ENCODE measurements around the gene EIPR1. TPM values are rescaled to one million over a fixed set of nuclear protein-coding genes. Genes with fewer than 3 reads are reported as not detected.
"Not testable (repeated sequence)": the region's sequence is repeated elsewhere in the genome, so short reads cannot be mapped to it uniquely, and the experiment has no call there.

Gene EIPR1
- total RNA-seq, 1 donor from 2014 or later = 35.9 TPM

DNA sequence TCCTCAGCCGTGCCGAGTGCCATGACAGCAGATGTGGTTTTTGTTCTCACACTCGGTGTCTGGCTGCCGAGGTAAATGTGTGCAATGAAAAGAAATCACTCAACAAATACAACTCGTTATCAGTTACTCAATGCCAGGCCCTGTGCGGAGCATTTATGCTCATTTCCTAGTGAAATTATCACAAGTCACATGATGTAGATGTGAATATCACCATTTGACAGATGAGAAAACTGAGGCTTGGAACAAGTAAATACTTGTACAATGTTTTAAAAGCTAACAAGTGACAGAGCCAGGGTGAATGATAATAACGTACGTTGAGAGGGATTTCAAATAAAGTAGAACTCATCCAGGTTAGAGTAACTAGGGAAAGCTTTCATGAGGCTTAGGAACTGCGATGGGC is 174.7 kb downstream of the EIPR1 start:
- Mint-ChIP-seq H3K4me3 (ENCODE audit: unreplicated experiment) (peak overlapping the region; percentile 52), H3K27ac (ENCODE audit: unreplicated experiment) (no peak overlapping the region), H3K4me1 (ENCODE audit: unreplicated experiment) (peaks cover 3% of the 10 kb centered on the region), H3K36me3 (ENCODE audit: low read depth, unreplicated experiment) (peaks cover 18% of the 10 kb centered on the region), H3K9me3 (ENCODE audit: unreplicated experiment) (no peaks in the 10 kb centered on the region), H3K27me3 (ENCODE audit: unreplicated experiment) (peaks cover 4% of the 10 kb centered on the region)
- TF ChIP-seq, protein P1, sequence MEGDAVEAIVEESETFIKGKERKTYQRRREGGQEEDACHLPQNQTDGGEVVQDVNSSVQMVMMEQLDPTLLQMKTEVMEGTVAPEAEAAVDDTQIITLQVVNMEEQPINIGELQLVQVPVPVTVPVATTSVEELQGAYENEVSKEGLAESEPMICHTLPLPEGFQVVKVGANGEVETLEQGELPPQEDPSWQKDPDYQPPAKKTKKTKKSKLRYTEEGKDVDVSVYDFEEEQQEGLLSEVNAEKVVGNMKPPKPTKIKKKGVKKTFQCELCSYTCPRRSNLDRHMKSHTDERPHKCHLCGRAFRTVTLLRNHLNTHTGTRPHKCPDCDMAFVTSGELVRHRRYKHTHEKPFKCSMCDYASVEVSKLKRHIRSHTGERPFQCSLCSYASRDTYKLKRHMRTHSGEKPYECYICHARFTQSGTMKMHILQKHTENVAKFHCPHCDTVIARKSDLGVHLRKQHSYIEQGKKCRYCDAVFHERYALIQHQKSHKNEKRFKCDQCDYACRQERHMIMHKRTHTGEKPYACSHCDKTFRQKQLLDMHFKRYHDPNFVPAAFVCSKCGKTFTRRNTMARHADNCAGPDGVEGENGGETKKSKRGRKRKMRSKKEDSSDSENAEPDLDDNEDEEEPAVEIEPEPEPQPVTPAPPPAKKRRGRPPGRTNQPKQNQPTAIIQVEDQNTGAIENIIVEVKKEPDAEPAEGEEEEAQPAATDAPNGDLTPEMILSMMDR (IDR thresholded peaks at IDR 0.05; ENCODE audit: unreplicated experiment) = no peak
- no peak for DNase-seq (ENCODE audit: low spot score)

GRCh38 chr2:3201281-3201680 is 176.3 kb downstream of the EIPR1 start:
- Mint-ChIP-seq H3K36me3 (ENCODE audit: low read depth, unreplicated experiment) (peaks cover 18% of the 10 kb centered on the region), H3K27ac (ENCODE audit: unreplicated experiment) (no peak overlapping the region), H3K4me1 (ENCODE audit: unreplicated experiment) (peaks cover 3% of the 10 kb centered on the region), H3K27me3 (ENCODE audit: unreplicated experiment) (peaks cover 4% of the 10 kb centered on the region), H3K9me3 (ENCODE audit: unreplicated experiment) (no peaks in the 10 kb centered on the region), H3K4me3 (ENCODE audit: unreplicated experiment) (no peak overlapping the region)
- no peak for DNase-seq (ENCODE audit: low spot score)
- TF ChIP-seq, protein P1 (IDR thresholded peaks at IDR 0.05; ENCODE audit: unreplicated experiment) = no peak

- TF ChIP-seq, protein P1 (IDR thresholded peaks at IDR 0.05; ENCODE audit: unreplicated experiment) = no peak
- peaks cover 18% of the 10 kb centered on the region for H3K36me3 Mint-ChIP-seq (ENCODE audit: low read depth, unreplicated experiment)
- H3K9me3 Mint-ChIP-seq (ENCODE audit: unreplicated experiment) = no peaks in the 10 kb centered on the region
- no peak overlapping the region for H3K4me3 Mint-ChIP-seq (ENCODE audit: unreplicated experiment)
- no peak for DNase-seq (ENCODE audit: low spot score)
- H3K27ac Mint-ChIP-seq (ENCODE audit: unreplicated experiment) = peak overlapping the region; percentile 42
- H3K27me3 Mint-ChIP-seq (ENCODE audit: unreplicated experiment) = peaks cover 4% of the 10 kb centered on the region
- H3K4me1 Mint-ChIP-seq (ENCODE audit: unreplicated experiment) = peaks cover 3% of the 10 kb centered on the region
Observed at GRCh38 chr2:3200420-3200939, 177.1 kb downstream of the EIPR1 start.

DNA sequence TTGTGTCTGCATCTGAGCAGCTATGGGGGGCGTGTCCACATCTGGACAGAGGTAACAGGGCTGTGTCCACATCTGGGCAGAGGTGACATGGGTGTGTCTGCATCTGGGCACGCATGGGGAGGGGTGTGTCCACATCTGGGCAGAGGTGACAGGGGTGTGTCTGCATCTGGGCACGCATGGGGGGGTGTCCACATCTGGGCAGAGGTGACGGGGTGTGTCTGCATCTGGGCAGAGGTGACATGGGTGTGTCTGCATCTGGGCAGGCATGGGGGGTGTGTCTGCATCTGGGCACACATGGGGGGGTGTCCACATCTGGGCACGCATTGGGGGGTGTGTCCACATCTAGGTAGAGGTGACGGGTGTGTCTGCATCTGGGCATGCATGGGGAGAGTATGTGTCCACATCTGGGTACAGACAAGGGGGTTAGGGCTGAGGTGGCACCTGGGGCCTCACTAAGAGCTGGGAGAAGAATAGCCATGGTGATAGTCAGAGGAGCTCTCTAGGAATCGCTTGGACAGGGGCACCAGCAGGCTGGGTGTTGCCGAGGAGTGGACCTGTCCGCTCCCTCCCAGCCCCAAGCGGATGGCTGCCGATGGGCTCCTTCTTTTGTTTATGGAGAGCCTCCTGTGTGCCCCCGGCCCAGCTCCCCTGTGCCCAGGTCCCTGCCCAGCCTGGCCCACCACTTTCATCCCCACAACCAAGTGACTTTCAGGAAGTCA is 177.8 kb downstream of the EIPR1 start:
- Mint-ChIP-seq H3K27me3 (ENCODE audit: unreplicated experiment) (peaks cover 4% of the 10 kb centered on the region), H3K4me1 (ENCODE audit: unreplicated experiment) (peaks cover 3% of the 10 kb centered on the region), H3K27ac (ENCODE audit: unreplicated experiment) (peak overlapping the region; percentile 42), H3K9me3 (ENCODE audit: unreplicated experiment) (no peaks in the 10 kb centered on the region), H3K36me3 (ENCODE audit: low read depth, unreplicated experiment) (peaks cover 22% of the 10 kb centered on the region), H3K4me3 (ENCODE audit: unreplicated experiment) (peak overlapping the region; percentile 25)
- no peak for DNase-seq (ENCODE audit: low spot score)
- TF ChIP-seq, protein P1 (IDR thresholded peaks at IDR 0.05; ENCODE audit: unreplicated experiment) = no peak

DNA sequence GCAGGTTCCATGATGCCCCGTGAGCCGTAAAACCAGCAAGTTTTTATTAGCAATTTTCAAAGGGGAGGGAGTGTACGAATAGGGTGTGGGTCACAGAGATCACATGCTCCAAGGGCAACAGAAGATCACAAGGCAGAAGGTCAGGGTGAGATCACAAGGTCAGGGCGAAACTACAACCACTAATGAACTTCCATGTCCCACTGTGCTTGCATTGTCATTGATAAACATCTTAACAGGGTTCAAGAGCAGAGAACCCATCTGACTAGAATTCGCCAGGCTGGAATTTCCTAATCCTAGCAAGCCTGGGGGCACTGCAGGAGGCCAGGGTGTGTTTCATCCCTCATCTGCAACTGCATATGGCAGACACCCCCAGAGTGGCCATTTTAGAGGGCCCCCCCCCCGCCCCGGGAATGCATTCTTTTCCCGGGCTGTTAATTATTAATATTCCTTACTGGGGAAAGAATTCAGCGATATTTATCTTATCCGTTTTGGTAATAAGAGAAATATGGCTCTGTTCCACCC is 178.9 kb downstream of the EIPR1 start:
- H3K4me3 Mint-ChIP-seq (ENCODE audit: unreplicated experiment); H3K27ac Mint-ChIP-seq (ENCODE audit: unreplicated experiment); DNase-seq (ENCODE audit: low spot score); H3K4me1 Mint-ChIP-seq (ENCODE audit: unreplicated experiment); H3K27me3 Mint-ChIP-seq (ENCODE audit: unreplicated experiment); H3K9me3 Mint-ChIP-seq (ENCODE audit: unreplicated experiment): not testable (repeated sequence)
- H3K36me3 Mint-ChIP-seq (ENCODE audit: low read depth, unreplicated experiment) = peaks cover 17% of the 10 kb centered on the region

All from endothelial cell (in vitro differentiated cells).